Fibroblast of skin of scalp (primary cell): ENCODE data around the gene KCNJ16.

Experiments
- DNase-seq: peaks from one replicate; pipeline ENCODE4 v3.0.0-alpha.2; 2013

The KCNJ16 gene

DNA sequence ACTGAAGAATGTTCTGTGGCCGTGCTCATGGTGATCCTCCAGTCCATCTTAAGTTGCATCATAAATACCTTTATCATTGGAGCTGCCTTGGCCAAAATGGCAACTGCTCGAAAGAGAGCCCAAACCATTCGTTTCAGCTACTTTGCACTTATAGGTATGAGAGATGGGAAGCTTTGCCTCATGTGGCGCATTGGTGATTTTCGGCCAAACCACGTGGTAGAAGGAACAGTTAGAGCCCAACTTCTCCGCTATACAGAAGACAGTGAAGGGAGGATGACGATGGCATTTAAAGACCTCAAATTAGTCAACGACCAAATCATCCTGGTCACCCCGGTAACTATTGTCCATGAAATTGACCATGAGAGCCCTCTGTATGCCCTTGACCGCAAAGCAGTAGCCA lies 57.5 kb downstream of the KCNJ16 start:
- no peak for DNase-seq

DNA sequence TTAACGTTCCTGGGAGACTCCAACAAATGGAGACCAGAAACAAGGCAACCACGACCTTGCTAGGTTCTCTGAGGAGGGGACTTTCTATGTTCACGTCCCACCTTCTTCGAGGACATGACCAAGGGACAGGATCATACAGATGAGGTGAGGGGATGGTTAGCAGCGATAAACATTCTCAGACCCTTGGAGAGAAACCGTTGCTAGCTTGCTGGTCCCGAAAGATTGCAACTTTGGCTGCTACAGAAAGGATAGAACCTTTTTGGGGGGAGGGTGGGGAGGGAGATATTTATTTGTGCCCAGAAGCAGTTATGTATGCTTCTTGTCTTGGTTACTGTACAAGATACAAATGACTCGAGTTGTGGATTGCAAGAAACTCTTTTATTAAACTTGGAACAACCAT lies 59.0 kb downstream of the KCNJ16 start:
- DNase-seq, result no peak

DNA sequence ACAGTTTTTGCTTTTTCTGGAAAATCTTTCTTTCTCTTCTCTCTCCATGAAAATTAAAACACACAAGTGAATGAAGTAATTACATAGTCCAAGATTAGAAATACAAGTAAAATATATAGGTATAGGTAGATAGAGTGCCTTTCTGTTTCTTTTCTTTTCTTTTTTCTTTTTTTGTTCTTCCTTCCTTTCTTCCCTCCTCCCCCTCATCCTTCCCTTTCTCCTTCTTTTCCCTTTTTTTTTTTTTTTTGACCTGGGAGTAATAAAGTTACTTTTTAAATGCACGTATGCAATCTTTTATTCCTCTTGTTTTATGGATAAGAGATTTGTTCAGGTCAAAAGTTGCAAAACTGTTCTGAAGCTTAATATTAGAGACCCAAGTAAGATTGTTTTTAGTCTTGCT lies 59.8 kb downstream of the KCNJ16 start:
- no peak for DNase-seq

DNA sequence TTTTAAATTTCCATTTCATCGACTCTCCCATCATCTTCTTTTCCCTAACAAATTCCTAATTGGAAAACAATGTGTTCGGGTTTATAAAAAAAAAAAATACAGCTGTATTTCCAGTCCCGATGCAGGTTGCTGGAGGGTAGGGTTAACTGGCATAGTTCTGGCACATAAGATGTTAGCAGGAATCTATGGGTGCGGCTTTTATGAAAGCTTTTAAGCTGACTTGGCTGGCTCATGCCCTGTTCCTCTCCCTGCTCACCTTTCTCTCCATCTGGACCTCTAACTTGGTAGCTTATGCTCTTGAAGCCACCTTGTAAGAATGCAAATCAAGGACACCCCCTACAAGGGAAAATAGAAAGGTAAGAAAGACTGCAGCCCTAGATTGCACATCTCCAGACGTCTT lies 61.1 kb downstream of the KCNJ16 start:
- no peak for DNase-seq

DNA sequence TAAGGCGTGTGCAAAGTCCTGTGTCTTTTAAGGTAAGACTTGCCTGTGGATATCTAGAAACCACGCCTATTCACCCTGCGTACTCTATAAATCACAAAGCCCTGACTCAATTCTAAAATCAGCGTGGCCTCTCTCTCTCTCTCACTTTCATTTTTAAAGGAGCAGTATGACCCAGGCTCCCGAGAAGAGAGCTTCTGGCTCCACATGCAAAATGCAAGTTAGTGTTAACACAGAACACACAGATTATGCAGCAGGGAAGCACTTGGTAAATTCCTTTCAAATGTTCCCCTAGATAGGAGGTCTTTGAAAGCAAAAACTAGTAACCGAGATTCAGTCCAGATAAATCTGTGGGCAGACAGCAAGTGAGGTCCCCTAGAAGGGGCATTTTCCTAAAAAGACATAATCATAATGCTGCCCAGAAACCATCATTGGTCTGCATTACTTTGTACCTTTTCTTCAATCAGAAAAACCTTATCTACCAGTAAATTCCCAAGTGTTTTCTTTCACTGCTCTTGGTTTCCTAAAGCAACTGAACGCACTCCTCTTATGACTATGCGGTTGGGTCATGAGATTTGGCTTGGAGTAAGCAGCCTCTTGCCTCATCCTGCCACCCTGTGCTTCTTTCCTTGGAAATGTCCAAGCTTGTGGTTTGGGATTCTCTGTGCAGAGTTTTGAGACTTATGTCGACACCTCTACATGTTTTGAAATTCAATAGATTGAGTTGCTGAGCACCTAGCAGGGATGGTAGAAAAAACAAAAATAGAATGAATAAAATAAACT lies 62.6 kb downstream of the KCNJ16 start:
- DNase-seq, result peak; percentile 74

DNA sequence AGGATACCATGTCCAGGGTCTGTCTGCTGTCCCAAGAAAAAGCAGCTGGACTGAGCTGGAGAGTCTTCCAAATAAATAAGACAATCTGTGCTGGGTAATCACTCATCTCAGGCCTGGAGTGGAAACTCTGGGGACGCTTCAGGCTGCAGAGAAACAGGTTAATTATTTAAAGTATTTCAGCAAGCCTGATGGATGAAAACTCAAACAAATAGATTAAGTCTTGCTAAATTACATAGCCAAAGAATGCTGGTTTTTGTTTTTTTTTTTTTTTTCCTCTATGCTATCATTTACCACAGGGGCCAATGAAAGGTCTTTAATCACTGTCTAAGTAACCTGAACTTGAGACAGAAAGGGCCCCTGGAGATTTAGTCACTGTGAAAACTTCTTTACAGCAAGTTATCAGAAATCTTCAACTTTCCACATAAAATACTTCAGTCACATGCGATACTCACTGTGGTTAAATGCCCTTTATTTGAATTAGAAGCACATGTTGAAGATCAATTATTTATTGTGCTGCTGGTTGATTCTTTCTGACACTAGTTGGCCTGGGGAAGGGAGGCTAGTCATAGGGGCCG lies 63.4 kb downstream of the KCNJ16 start:
- DNase-seq, result peak; percentile 25

DNA sequence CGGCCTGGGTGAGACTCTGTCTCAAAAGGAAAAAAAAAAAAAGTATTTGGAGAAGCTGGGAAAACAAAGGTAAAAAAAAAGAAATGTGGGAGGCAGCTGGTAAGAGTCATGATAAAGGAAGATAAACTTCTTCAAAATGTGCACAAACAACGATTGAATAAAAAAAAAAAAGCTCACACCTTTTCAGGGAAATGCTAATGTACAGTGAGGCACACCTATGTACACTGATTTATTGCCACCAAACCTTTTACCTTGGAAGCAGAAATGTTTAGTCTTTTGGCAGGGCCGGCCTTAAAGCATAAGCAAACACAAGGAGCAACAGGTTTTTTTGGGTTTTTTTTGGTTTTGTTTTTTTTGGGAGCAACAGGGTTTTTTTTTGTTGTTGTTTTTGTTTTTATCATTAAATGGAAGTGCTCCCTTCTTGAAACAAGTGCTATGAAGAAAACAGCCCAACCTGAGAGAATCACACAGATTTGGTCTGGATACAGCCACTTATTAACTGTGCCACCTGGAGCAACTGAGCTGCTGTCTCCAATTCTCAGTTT lies 64.5 kb downstream of the KCNJ16 start:
- no peak for DNase-seq

DNA sequence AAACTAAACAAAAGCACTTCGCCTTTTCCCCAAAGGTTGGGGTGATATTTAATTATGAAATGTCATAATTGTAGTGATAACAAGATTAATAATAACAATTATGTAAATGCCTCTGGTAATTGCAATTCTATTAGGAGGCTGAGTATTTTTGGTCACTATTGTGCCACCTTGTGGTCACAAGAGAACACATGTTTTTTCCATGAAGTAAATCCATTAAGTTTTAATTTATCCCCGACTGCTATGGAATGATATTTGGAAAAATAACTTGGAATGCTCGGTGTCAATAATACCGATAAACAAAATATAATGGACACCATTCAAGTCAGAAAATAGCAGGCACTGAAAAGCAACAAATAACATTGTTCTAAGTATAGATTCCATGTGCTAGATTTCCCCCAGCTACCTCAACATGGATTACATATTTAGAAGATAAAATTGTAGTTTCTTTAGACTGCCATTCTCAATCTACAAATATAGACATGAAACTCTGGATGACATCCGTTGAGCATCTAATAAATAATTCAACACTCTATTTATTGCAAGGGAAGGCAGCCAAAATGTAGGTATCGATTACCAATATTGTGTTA lies 69.3 kb downstream of the KCNJ16 start:
- DNase-seq, result peak; percentile 36

DNA sequence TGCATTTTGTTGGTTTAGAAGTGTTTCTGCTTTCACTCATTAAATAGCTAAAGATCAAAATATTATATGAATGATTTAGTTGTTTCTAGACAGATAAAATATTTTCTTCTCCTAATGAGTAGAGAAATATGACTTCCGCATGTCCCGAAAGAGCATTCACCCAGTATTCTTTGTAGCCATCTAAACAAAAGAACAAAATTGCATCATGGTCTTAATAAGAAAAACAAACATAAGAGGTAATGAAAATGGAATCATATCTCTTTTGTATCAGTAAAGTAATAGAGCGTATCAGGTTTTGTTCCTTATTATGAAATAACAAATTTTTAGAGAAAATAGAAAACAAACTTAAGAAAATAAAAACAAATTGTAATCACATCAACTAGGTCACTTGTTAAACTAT lies 78.2 kb downstream of the KCNJ16 start:
- DNase-seq, result no peak

DNA sequence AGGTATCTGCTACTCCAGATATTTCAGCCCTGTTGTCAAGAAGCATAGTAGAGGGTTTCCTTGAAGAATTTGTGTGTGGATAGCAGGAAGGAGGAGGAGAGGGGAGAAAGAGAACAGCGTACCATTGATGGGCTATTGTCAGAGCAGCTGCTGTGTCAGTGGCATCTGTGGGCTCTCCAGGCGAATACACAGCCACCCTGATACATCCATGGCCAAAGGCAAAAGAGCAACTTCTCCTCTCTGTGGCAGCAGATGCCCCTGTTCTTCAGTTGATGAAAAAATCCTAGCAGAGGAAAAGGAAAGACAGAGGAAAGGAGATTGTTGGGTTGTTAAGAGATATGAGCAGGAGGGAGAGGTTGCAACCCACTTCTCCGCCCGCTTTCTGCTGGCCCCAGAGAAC lies 82.1 kb downstream of the KCNJ16 start:
- DNase-seq, result no peak

DNA sequence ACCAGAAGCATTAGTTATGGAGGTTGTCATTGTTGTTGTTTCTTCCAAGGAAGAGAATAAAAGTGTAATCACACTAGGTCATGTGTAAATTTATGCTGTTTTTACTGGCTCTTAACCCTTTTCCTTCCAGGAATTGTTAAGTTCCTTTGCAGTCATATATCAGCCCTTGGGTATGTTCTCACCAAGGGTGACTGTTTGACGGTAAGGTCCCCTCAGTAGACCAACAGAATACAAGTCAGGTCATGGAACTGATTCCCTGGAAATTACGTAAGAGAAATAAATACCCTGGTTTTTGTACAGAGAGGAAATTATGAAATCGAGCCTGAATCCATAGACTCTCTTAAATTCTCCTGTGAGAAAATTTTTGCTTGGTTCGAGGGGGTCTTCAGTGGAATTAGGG lies 83.2 kb downstream of the KCNJ16 start:
- DNase-seq, result no peak

DNA sequence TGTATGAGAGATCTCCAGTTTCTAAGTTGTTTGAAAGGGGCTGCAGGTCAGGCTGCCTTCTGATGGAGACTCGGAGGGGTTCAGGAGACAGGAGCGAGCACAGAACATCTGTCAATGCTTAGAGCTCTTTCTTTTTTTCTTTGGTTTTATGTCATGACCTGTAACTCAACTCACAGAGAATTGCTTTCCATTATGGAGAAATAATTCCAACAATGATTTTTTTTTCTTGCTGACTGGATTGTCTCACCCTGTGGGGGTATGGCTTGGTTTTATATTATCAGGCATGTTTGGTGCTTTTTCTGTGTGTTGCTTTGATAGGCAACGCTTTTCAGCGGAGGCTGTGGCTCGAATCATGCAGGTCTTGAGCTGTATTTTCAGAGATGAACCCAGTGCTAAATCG lies 83.6 kb downstream of the KCNJ16 start:
- DNase-seq, result no peak

DNA sequence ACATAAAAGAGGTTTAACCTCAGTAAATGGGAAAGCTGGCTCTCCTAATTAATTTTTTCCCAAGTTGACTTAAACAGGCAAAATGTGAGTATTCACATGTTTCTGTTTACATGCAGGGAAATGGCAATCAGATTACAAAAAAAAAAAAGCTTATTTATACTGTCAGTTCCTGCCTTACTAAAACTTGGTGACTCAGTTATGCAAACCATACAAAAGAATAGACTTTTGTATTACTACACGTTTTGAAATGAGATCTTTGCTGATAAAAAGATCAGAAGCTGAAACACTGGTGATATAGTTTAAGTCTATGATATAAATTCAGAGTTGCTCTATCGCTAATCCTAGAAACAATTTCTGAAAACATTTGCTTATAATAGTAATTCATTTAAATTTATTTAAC lies 85.0 kb downstream of the KCNJ16 start:
- DNase-seq, result no peak

DNA sequence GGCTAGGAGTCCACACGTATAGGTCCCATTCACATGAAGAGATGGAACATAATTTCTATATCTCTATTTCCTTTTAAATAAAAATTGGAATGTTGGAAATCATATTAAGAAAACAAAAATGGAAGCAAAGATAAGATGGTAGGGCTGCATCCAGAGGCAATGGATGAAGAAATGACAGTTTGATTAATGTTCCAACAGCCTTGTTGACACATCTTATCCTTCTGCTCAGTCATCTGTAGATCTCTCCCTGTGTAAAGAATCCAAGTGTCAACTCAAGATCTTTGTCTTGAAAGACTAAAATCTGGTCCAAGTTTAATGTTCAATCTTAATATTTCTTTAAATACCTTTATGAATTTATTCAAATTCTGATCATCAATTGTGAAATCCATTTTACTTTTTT lies 86.5 kb downstream of the KCNJ16 start:
- no peak for DNase-seq

DNA sequence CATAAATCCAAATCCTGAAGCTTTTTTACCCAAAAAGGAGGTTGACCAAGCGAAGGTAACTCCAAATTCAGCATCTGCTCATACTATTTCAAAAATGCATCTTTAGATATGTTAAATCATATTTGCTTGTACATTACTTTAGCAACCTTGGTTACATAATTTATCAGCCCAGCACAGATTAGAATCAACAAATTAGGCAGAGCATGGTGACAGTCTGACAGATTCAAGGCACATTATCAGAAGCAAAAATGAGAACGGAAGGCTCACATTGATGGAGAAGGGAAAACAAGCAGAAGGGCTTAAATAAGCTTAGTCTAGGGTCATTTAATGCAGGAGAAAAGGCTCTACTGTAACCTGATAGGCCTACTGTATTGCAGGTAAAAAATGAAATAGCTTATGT lies 90.4 kb downstream of the KCNJ16 start:
- no peak for DNase-seq

DNA sequence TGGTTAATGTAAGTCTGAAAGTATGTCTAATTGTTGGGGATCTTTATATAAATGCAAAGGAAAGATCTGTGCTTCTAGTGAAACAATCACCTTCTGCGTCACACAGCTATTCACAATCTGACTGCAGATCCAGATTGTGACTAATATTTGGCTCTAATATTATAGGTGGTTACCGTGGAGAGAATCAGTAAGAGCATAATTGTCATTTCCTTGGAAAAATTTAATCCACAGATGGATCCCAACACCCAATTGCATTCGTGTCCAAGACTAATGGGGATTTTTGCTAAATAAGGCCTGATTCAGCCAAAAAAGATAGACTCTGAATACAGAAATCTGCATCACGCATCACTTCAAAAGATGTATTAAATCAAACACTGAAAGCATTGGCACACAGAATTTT lies 91.6 kb downstream of the KCNJ16 start:
- DNase-seq, result no peak

DNA sequence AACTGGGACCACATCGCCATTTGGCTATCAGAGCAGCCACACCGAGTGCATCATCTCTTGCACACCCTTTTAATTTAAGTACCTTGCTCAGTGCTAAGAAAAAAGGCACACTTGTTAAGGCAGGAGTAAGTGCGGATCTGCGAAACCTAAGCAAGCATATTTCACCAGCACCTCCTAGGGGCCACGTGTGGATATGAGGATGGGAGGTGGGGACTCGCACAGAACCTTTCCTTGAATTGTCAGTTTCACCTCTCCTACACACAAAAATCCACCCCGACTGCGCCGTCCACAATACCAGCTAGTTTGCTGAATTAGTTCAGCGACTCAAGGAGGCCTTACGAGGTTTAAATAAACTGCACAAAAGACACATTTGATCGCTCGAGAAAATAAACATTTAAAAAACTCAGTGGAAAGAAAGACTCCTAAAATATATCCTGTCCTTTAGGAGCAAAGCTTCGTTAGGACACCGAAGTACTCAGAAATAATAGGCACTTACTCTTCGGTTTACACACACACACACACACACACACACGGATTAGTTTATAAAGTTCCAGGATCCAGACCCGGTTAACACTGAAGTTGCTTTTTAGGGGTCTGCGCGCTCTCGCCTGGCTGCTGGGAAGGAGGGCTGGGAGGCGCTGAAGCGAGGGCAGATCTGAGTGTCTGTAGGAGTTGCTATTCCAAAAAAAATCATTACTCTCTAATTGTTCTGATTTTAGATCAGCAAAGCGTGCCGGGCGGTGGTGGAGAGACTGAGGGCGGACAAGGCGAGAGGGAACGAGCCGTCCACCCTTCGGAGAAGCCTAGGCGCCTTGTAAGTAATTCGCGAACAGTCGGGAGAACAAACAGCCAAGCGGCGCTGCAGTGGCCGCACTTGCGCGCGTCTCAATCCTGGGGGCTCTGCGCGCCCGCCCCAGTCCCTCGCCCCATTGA lies 93.3 kb downstream of the KCNJ16 start:
- peak; percentile 46 for DNase-seq

DNA sequence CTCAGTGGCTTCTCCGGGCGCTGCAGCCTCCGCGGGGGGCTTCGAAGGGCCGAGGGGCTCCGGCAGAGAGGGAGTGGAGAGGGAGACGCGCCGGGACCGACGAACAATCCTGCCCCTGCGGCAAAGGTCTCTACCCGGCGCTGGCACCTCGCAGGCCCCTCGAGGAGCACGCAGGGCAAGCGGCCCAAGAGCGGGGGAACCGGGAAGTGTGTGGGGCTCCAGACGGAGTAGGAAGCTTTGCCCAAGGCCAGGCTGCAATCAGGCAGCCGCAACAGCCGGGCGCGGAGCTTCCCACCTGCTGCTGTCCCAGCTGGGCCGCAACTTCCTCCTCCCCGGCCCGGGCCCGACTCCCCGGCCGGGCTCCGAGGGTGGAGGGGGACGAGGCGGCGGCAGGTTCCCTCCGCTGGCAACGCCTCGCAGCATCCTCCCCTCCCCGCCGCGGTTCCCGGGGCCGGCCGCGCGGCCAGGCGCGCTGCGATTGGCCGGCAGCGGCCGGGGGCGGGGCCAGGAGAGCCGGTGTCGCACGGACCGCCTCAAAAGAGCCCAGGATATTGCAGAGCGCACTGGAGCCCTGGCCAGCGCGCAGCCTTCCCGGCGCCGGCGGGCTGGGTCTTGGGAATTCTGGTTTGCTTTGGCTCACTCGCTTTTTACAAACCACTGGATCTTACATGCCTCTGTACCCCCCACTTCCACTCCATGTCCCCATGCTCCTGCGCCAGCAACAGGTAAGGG lies 94.1 kb downstream of the KCNJ16 start, which contains the start of gene KCNJ2:
KCNJ2 (plus strand) TSS at position 556 of the 732 bp plus-strand sequence. CDS start 5,508 bp downstream, outside the sequence.
- DNase-seq, result peak; percentile 68

DNA sequence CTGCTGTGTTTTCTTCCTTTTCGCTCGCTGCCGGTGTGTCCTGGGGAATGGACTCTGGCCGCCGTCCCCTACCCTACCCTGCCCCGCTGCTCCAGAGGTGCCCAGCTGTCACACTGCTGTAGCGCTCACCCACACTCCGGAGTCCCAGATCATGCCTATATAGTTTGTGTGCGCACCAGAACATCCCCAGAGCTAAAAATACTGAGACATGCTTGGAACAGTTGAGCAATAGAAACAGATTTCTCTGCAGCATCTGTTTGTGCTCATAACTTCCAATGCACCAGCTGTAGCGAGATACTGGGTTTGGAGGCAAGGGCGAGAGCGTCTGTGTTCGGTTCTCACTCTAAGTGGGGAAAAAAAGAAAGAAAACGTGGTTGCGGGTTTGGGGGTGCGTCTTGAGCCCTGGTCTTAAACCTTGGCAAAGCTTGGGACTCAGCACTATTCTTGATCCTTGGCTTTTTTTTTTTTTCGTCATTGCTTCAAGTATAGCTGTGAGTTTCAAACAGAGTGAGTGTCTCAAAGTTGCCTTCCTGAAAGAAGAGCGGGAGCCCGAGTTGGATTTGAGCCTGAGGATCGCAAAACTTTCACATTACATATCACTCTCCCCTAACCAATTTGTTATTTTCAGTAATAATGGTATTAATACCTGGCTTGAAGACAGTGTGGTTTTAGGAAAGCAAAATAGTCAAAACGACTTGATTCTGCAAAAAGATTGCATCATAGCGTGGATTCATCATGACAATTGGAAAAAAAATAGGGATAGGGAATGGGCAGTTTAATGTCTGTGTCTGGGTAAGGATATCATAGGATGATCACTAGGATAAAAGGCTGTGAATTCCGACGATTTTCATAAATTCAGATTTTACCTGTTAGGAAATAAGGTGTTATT lies 94.9 kb downstream of the KCNJ16 start:
- DNase-seq, result peak; percentile 16

DNA sequence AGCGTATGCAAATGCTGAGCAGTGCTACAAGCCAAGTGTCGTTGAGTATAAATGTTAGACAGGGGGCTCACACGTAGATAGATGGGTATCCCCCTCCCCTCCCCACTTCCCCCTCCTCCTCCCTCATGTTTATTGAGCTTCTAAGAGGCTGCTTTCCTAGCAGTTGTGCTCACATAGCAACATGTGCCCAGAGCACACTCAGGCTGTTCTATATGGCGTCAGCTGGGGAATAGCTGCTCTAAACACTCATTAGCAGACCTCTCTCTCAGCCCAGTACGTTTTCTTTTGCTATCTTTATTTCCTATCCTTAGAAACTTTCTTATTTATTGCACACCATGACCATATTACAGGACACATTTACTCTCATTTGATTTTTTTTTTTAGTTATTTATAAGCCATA lies 96.1 kb downstream of the KCNJ16 start:
- no peak for DNase-seq

DNA sequence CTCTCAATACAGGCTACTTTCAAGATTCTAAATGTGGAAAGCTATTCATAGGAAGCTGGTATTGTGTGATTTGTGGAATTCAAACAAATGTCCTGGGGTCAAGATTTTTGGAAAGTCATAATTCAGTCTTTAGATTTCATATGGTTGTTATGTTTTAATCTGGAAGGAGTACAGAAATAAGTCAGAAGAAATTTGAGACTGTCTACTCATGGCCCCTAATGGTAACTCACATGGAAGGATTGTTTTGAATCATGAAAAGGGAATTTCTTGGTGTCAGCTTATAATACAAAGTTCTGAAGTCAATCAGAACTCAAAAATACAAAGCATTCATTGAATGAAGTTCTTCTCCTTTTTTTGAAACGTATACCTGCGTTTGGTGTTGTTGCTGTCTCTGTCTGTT lies 97.4 kb downstream of the KCNJ16 start:
- DNase-seq, result peak; percentile 8
